MCF 10A (cell line): Measurements from ENCODE around the gene NAPA. TPM values are rescaled to one million over a fixed set of nuclear protein-coding genes. Genes with fewer than 3 reads are reported as not detected.

Experiments
- BruUV-seq: library from RNA; stranded (reverse); fragments of 400-500 nt; replicated peaks from 2 replicates; lab custom pipeline; 2021; lab: Mats Ljungman, UMichigan
- CTCF ChIA-PET: fragments of 300-600 bp; sonication (Branson Sonifier 250); formaldehyde crosslinking; extraction: SDS; loops from one replicate; lab custom pipeline; 2021; ENCODE audit warnings: antibody characterized with exemption, inconsistent platforms; lab: Yijun Ruan, JAX
- POLR2A ChIA-PET: fragments of 300-600, 350-650 bp; sonication (Branson Sonifier 250); formaldehyde crosslinking; extraction: SDS; loops from one replicate; lab custom pipeline; 2020; ENCODE audit warnings: antibody characterized with exemption, inconsistent platforms; lab: Yijun Ruan, JAX
- DNase-seq: peaks from one replicate; pipeline ENCODE4 v3.0.0-alpha.2; 2018; ENCODE audit not compliant: unreplicated experiment
- H3K27ac Mint-ChIP-seq: one replicate; pipeline ENCODE4 v1.8.0; 2022; ENCODE audit warnings: mild to moderate bottlenecking, low read depth, mixed read lengths; ENCODE audit not compliant: unreplicated experiment
- H3K27me3 Mint-ChIP-seq: one replicate; pipeline ENCODE4 v1.8.0; 2022; ENCODE audit warnings: mixed read lengths; ENCODE audit not compliant: insufficient read depth, unreplicated experiment
- H3K36me3 Mint-ChIP-seq: one replicate; pipeline ENCODE4 v1.8.0; 2022; ENCODE audit warnings: mild to moderate bottlenecking, moderate library complexity, mixed read lengths; ENCODE audit not compliant: insufficient read depth, unreplicated experiment
- H3K4me1 Mint-ChIP-seq: one replicate; pipeline ENCODE4 v1.8.0; 2022; ENCODE audit warnings: mixed read lengths; ENCODE audit not compliant: insufficient read depth, unreplicated experiment
- H3K4me3 Mint-ChIP-seq: one replicate; pipeline ENCODE4 v1.8.0; 2022; ENCODE audit warnings: mild to moderate bottlenecking, moderate library complexity, mixed read lengths; ENCODE audit not compliant: unreplicated experiment
- H3K9me3 Mint-ChIP-seq: one replicate; pipeline ENCODE4 v1.8.0; 2022; ENCODE audit warnings: mixed read lengths; ENCODE audit not compliant: unreplicated experiment
- CTCF ChIP-seq: fragments of 200-600 bp; IDR thresholded peaks from one replicate; pipeline ENCODE4 v1.8.0; 2022; ENCODE audit warnings: antibody characterized with exemption, mild to moderate bottlenecking; ENCODE audit not compliant: unreplicated experiment
- intact Hi-C: fragments of 100-400 bp; cut with micrococcal nuclease; formaldehyde crosslinking; loops from 2 replicates; pipeline ENCODE4 v1.14.1; 2022
- total RNA-seq: library from RNA; stranded (reverse); gene quantifications from 2 replicates; pipeline ENCODE4 v1.2.3, GENCODE V29; 2022

NAPA gene
- total RNA-seq, 1 experiment from 2014 or later, result 72.1 TPM

GRCh38 chr19:47538812-47539211, 23.9 kb upstream of the NAPA start:
- Mint-ChIP-seq H3K9me3 (no peaks in the 10 kb centered on the region), H3K36me3 (no peaks in the 10 kb centered on the region), H3K4me1 (no peaks in the 10 kb centered on the region), H3K4me3 (no peak overlapping the region), H3K27me3 (no peaks in the 10 kb centered on the region), H3K27ac (no peak overlapping the region)
- CTCF ChIA-PET, result interaction anchor here (0.6 kb wide), 1 partner anchor 156 kb away, joined by 4 read pairs; no protein-coding TSS in a partner anchor
- intact Hi-C loops, result no loop called here
- DNase-seq, result no peak
- no peak for TF ChIP-seq CTCF
- POLR2A ChIA-PET, result no interaction called here
- BruUV-seq, result no TSS peak

GRCh38 chr19:47537493-47537892, 22.6 kb upstream of the NAPA start:
- no peaks in the 10 kb centered on the region for H3K27me3 Mint-ChIP-seq
- CTCF ChIA-PET, result interaction anchor here (0.7 to 1.0 kb wide), 2 partner anchors 22 to 38 kb away, joined by 3 read pairs; no protein-coding TSS in a partner anchor
- no peak for TF ChIP-seq CTCF
- H3K27ac Mint-ChIP-seq, result no peak overlapping the region
- no peaks in the 10 kb centered on the region for H3K4me1 Mint-ChIP-seq
- H3K9me3 Mint-ChIP-seq, result no peaks in the 10 kb centered on the region
- POLR2A ChIA-PET, result no interaction called here
- no peaks in the 10 kb centered on the region for H3K36me3 Mint-ChIP-seq
- H3K4me3 Mint-ChIP-seq, result no peak overlapping the region
- BruUV-seq, result no TSS peak
- no peak for DNase-seq
- intact Hi-C loops, result no loop called here

DNA sequence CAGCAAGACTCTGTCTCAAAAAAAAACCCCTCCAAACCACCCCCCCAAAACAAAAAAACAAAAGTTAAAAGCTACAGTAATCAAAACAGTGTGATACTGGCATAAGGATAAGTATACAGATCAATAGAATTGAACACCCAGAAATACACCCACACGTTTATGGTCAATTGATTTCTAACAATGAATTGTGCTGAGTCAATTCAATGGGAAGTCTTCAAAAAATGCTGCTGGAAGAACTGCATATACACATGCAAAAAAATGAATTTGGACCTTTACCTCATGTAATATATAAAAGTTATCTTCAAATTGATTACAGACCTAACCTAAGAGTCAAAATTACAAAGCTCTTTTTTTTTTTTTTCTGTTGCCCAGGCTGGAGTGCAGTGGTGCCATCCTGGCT, 19.8 kb upstream of the NAPA start:
- H3K9me3 Mint-ChIP-seq, result no peaks in the 10 kb centered on the region
- TF ChIP-seq CTCF, result no peak

DNA sequence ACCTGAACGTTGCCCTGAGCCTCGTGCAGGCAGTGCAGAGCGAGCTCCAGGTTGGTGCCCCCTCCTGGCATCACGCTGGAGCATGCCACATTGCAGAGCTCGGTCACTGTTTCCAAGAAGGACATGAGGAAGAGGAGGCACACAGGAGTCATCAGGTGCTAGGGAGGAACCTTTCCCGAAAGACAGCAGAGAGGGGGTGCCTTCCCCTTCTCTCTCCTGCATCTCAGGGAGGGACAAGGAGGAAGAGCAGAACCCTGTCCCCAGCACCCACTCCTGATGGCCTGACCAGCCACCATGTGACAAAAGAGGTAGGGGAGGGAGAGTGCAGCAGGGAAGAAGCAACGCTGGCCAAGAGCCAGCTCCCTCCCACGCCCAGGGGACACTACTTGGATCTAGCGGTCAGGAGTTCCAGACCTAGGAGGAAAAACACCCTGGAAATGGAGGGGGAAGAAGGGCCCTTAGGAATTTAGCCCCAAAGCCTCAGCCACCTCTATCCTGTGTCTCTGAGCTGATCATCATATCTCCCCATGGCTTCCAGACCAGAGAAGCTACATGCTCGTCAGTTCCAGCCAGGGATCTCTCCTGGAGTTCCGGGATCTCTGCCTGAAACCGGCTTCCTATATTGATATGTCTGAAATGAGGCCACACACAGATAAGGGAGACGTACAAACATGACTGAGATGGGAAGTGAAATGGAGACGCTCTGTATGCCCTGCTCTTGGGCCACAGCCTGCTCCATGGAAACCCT, 17.0 kb upstream of the NAPA start:
- POLR2A ChIA-PET, result interaction anchor here (0.5 to 0.6 kb wide), 2 partner anchors 68 to 183 kb away, joined by 3 to 4 read pairs; partner anchors contain the start of gene DHX34
- no peak overlapping the region for H3K27ac Mint-ChIP-seq

More for the DNA sequence above, 19.8 kb upstream of the NAPA start:
- H3K36me3 Mint-ChIP-seq, result no peaks in the 10 kb centered on the region
- BruUV-seq, result no TSS peak
- H3K27me3 Mint-ChIP-seq, result no peaks in the 10 kb centered on the region
- H3K4me1 Mint-ChIP-seq, result no peaks in the 10 kb centered on the region
- POLR2A ChIA-PET, result interaction anchor here (0.6 to 1.3 kb wide), 2 partner anchors 19 to 64 kb away, joined by 3 to 4 read pairs; no protein-coding TSS in a partner anchor
- DNase-seq, result no peak
- intact Hi-C loops, result no loop called here
- no peak overlapping the region for H3K27ac Mint-ChIP-seq
- CTCF ChIA-PET, result interaction anchor here (0.8 kb wide), 1 partner anchor 19 kb away, joined by 3 read pairs; no protein-coding TSS in a partner anchor
- no peak overlapping the region for H3K4me3 Mint-ChIP-seq

More for the DNA sequence above, 17.0 kb upstream of the NAPA start:
- intact Hi-C loops, result no loop called here
- TF ChIP-seq CTCF, result no peak
- no peaks in the 10 kb centered on the region for H3K27me3 Mint-ChIP-seq
- H3K36me3 Mint-ChIP-seq, result no peaks in the 10 kb centered on the region
- BruUV-seq, result no TSS peak
- no peak for DNase-seq
- H3K9me3 Mint-ChIP-seq, result no peaks in the 10 kb centered on the region
- H3K4me3 Mint-ChIP-seq, result no peak overlapping the region
- CTCF ChIA-PET, result interaction anchor here (0.6 to 0.8 kb wide), 2 partner anchors 140 to 176 kb away, joined by 4 read pairs; no protein-coding TSS in a partner anchor
- no peaks in the 10 kb centered on the region for H3K4me1 Mint-ChIP-seq
